ENCODE results near the gene RIN3. TPM values are rescaled to one million over a fixed set of nuclear protein-coding genes. Genes with fewer than 3 reads are reported as not detected.
A peak's percentile ranks its signal among the peaks of the same experiment; 100 is the strongest.

RIN3 gene
- total RNA-seq, 1 donor from 2014 or later = 0.76 TPM

- Mint-ChIP-seq H3K27ac (ENCODE audit: unreplicated experiment) (no peak overlapping the region), H3K27me3 (ENCODE audit: unreplicated experiment) (peaks cover 2% of the 10 kb centered on the region), H3K36me3 (ENCODE audit: unreplicated experiment) (no peaks in the 10 kb centered on the region), H3K4me1 (ENCODE audit: low read depth, unreplicated experiment) (no peaks in the 10 kb centered on the region), H3K4me3 (ENCODE audit: unreplicated experiment) (no peak overlapping the region), H3K9me3 (ENCODE audit: unreplicated experiment) (peaks cover 2% of the 10 kb centered on the region)
- no peak for TF ChIP-seq CTCF (IDR thresholded peaks at IDR 0.05; ENCODE audit: partially characterized antibody, unreplicated experiment)
- no peak for DNase-seq
Measured at GRCh38 chr14:92585981-92586937, 72.7 kb downstream of the RIN3 start.

GRCh38 chr14:92586963-92587699 is 73.5 kb downstream of the RIN3 start:
- H3K36me3 Mint-ChIP-seq (ENCODE audit: unreplicated experiment) = no peaks in the 10 kb centered on the region
- H3K9me3 Mint-ChIP-seq (ENCODE audit: unreplicated experiment) = peaks cover 2% of the 10 kb centered on the region
- no peak overlapping the region for H3K4me3 Mint-ChIP-seq (ENCODE audit: unreplicated experiment)
- no peak overlapping the region for H3K27ac Mint-ChIP-seq (ENCODE audit: unreplicated experiment)
- peaks cover 2% of the 10 kb centered on the region for H3K27me3 Mint-ChIP-seq (ENCODE audit: unreplicated experiment)
- TF ChIP-seq CTCF (IDR thresholded peaks at IDR 0.05; ENCODE audit: partially characterized antibody, unreplicated experiment) = no peak
- DNase-seq = no peak
- no peaks in the 10 kb centered on the region for H3K4me1 Mint-ChIP-seq (ENCODE audit: low read depth, unreplicated experiment)

- Mint-ChIP-seq H3K27ac (ENCODE audit: unreplicated experiment) (no peak overlapping the region), H3K9me3 (ENCODE audit: unreplicated experiment) (peaks cover 2% of the 10 kb centered on the region), H3K27me3 (ENCODE audit: unreplicated experiment) (peaks cover 2% of the 10 kb centered on the region), H3K4me3 (ENCODE audit: unreplicated experiment) (no peak overlapping the region), H3K4me1 (ENCODE audit: low read depth, unreplicated experiment) (no peaks in the 10 kb centered on the region), H3K36me3 (ENCODE audit: unreplicated experiment) (no peaks in the 10 kb centered on the region)
- peak; percentile 3 for TF ChIP-seq CTCF (IDR thresholded peaks at IDR 0.05; ENCODE audit: partially characterized antibody, unreplicated experiment)
- no peak for DNase-seq
Measured at GRCh38 chr14:92587700-92588085, 74.1 kb downstream of the RIN3 start.

- peaks cover 2% of the 10 kb centered on the region for H3K27me3 Mint-ChIP-seq (ENCODE audit: unreplicated experiment)
- H3K4me3 Mint-ChIP-seq (ENCODE audit: unreplicated experiment) = no peak overlapping the region
- DNase-seq = no peak
- H3K4me1 Mint-ChIP-seq (ENCODE audit: low read depth, unreplicated experiment) = no peaks in the 10 kb centered on the region
- no peak for TF ChIP-seq CTCF (IDR thresholded peaks at IDR 0.05; ENCODE audit: partially characterized antibody, unreplicated experiment)
- peaks cover 2% of the 10 kb centered on the region for H3K9me3 Mint-ChIP-seq (ENCODE audit: unreplicated experiment)
- H3K27ac Mint-ChIP-seq (ENCODE audit: unreplicated experiment) = no peak overlapping the region
- H3K36me3 Mint-ChIP-seq (ENCODE audit: unreplicated experiment) = no peaks in the 10 kb centered on the region
Measured at GRCh38 chr14:92589213-92589852, 75.8 kb downstream of the RIN3 start.
